Measurements from ENCODE around the gene SYPL1.

The SYPL1 gene

DNA sequence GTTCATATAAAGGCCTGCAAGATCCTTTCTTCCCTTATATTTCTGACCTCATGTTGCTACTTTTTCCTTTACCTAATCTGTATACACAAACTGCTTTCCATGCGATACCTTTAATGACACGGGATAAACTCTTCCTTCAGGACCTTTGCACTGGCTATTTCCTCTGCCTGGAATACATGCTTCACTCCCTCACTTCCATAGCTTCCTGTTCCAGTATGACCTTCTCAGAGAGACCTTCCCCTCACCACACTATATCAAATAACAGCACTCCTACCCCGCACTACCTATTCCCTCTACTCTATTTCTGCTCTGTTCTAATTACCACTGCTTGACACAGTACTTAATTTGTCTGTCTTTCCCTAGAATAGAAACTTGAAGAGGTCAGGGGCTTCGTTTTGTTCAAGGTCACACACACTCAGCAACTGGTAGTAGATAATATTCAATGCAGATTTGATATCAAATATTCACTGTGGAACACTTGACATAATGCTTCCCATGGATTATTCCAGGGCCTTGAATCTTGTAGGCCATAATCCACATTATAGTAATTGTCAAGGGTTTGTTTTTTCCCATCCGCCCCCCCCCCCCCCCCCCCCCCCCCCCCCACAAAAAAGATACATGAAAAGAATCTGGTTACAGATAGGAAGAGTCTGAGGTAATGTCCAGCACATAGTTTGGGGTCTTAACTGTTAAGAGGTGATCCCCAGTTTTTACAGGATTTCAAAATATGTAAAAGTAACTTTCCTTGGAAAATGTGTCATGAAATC is 11.1 kb downstream of the SYPL1 start:
- DNase-seq (ENCODE audit: low read depth), result no peak
- no peak overlapping the region for H3K4me3 ChIP-seq (ENCODE audit: low read depth, low read length)
- TF ChIP-seq MYC (IDR thresholded peaks at IDR 0.05; ENCODE audit: low read depth, low read length) (no peak), POLR2A (IDR thresholded peaks at IDR 0.05; ENCODE audit: extremely low read depth, insufficient read length) (no peak)
- TF ChIP-seq, protein P1, sequence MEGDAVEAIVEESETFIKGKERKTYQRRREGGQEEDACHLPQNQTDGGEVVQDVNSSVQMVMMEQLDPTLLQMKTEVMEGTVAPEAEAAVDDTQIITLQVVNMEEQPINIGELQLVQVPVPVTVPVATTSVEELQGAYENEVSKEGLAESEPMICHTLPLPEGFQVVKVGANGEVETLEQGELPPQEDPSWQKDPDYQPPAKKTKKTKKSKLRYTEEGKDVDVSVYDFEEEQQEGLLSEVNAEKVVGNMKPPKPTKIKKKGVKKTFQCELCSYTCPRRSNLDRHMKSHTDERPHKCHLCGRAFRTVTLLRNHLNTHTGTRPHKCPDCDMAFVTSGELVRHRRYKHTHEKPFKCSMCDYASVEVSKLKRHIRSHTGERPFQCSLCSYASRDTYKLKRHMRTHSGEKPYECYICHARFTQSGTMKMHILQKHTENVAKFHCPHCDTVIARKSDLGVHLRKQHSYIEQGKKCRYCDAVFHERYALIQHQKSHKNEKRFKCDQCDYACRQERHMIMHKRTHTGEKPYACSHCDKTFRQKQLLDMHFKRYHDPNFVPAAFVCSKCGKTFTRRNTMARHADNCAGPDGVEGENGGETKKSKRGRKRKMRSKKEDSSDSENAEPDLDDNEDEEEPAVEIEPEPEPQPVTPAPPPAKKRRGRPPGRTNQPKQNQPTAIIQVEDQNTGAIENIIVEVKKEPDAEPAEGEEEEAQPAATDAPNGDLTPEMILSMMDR (IDR thresholded peaks at IDR 0.05; ENCODE audit: low read depth, low read length), result no peak
- TF ChIP-seq, protein P2, sequence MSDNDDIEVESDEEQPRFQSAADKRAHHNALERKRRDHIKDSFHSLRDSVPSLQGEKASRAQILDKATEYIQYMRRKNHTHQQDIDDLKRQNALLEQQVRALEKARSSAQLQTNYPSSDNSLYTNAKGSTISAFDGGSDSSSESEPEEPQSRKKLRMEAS (IDR thresholded peaks at IDR 0.05; ENCODE audit: low read depth, low read length), result no peak

DNA sequence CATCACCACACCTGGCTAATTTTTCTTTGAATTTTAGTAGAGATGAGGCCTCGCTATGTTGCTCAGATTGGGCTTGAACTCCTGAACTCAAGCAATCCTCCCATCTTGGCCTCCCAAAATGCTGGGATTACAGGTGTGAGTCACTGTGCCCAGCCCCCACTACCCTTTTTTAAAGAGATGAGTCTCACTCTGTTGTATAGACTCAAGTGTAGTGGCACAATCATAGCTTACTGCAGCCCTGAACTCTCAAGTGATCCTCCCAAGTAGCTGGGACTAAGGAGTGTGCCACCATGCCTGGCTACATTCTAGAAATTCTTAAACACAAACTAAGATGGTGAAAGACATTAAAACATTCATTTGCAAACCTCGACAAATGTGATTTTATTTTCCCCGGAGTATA is 12.6 kb downstream of the SYPL1 start:
- TF ChIP-seq POLR2A (IDR thresholded peaks at IDR 0.05; ENCODE audit: extremely low read depth, insufficient read length), result no peak
- no peak for TF ChIP-seq MYC (IDR thresholded peaks at IDR 0.05; ENCODE audit: low read depth, low read length)
- TF ChIP-seq, protein P1 (IDR thresholded peaks at IDR 0.05; ENCODE audit: low read depth, low read length), result no peak
- TF ChIP-seq, protein P2 (IDR thresholded peaks at IDR 0.05; ENCODE audit: low read depth, low read length), result no peak

DNA sequence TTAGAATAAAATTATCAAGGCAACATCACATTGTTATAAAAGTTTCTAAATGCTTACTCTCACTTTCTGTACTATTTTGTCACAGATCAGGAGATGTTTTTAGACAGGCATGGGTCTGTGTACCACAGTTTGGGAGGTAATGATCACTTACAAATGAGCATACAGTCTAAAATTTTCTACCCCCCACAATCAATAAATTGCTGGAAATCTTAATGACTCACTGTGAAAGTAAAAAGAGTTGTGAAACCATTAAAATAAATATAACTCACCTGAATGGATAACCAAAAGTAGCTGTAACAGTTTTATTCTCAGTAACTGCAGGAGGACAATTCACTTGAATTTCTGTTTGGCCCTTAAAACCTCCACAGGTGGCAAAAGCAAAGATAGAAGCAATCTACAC is 13.2 kb downstream of the SYPL1 start:
- no peak overlapping the region for H3K4me3 ChIP-seq (ENCODE audit: low read depth, low read length)
- TF ChIP-seq MYC (IDR thresholded peaks at IDR 0.05; ENCODE audit: low read depth, low read length) (no peak), POLR2A (IDR thresholded peaks at IDR 0.05; ENCODE audit: extremely low read depth, insufficient read length) (no peak)
- TF ChIP-seq, protein P2 (IDR thresholded peaks at IDR 0.05; ENCODE audit: low read depth, low read length), result no peak
- TF ChIP-seq, protein P1 (IDR thresholded peaks at IDR 0.05; ENCODE audit: low read depth, low read length), result no peak
- DNase-seq (ENCODE audit: low read depth), result no peak

More for the DNA sequence above, 12.6 kb downstream of the SYPL1 start:
- DNase-seq (ENCODE audit: low read depth), result no peak
- no peak overlapping the region for H3K4me3 ChIP-seq (ENCODE audit: low read depth, low read length)

DNA sequence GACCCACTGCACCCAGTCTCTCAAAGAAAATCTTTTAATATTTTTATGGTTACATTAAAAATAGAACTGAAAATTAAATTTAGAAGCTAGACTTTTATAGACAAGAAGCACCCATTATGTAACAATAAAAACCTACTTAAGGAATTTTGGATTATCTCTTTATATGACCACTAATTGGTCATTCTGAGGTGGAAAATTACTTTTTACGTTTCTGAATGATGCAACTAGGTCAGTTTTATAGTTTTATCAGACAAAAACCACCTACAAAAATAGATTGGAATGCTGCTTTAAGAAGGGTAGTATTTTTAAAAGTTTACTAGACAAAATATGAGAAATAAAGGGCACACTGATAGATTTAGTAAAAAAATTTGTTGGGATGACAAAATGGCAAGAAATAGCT is 16.5 kb downstream of the SYPL1 start:
- TF ChIP-seq POLR2A (IDR thresholded peaks at IDR 0.05; ENCODE audit: extremely low read depth, insufficient read length) (no peak), MYC (IDR thresholded peaks at IDR 0.05; ENCODE audit: low read depth, low read length) (no peak)
- TF ChIP-seq, protein P1 (IDR thresholded peaks at IDR 0.05; ENCODE audit: low read depth, low read length), result no peak
- TF ChIP-seq, protein P2 (IDR thresholded peaks at IDR 0.05; ENCODE audit: low read depth, low read length), result no peak
- no peak overlapping the region for H3K4me3 ChIP-seq (ENCODE audit: low read depth, low read length)
- no peak for DNase-seq (ENCODE audit: low read depth)

DNA sequence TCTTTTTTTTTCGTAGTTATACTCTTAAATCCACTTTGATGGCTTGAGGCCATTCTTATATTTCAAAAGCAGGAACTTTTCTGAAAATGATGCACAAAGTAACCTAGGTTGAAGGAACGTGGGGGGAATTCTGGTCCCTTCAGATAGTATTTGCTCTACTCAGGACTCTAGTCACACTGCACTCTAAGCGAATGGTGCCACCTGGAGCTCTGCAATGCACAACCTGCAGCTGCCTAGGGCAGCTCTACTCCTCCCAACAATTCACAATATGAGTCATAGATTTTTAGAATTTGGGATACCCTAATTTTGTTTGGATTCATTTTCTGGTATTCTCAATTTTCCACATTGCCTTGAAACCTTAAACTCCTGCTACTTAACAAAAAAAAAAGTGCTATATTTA is 17.3 kb downstream of the SYPL1 start:
- TF ChIP-seq, protein P2 (IDR thresholded peaks at IDR 0.05; ENCODE audit: low read depth, low read length), result no peak
- TF ChIP-seq MYC (IDR thresholded peaks at IDR 0.05; ENCODE audit: low read depth, low read length) (no peak), POLR2A (IDR thresholded peaks at IDR 0.05; ENCODE audit: extremely low read depth, insufficient read length) (no peak)
- TF ChIP-seq, protein P1 (IDR thresholded peaks at IDR 0.05; ENCODE audit: low read depth, low read length), result no peak
- DNase-seq (ENCODE audit: low read depth), result no peak

More for the DNA sequence above, 17.3 kb downstream of the SYPL1 start:
- H3K4me3 ChIP-seq (ENCODE audit: low read depth, low read length), result no peak overlapping the region
